Measurements from ENCODE around the gene LGMN.

The LGMN gene

DNA sequence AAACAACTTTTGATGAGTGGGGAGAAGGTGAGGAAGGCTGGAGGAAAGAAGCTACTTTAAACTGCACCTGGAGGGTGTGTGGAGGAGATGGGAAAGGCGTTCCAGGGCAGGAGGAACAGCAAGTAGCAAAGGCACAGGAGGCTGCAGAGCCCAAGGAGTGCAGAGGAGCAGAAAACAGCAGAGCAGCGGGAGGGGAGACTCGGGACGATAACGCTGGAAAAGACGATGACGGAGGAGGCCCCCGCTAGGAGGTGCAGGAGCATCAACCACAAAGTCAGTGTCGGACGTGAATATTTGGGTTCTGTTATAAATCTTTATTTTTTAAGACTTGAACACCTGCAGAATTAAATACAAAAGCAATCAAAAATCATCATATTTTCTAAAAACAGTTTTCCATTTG, 44.9 kb downstream of the LGMN start:
- TF ChIP-seq SUZ12 (IDR thresholded peaks at IDR 0.05; ENCODE audit: extremely low read depth, insufficient read depth, insufficient read length) = no peak
- TF ChIP-seq ZNF274 (IDR thresholded peaks at IDR 0.05; ENCODE audit: low read depth, low read length) = no peak
- no peak for TF ChIP-seq YY1 (IDR thresholded peaks at IDR 0.05; ENCODE audit: insufficient read depth, insufficient read length)
- Histone ChIP-seq H3K9me3 (ENCODE audit: insufficient read depth, low read length) (no peaks in the 10 kb centered on the region), H3K36me3 (ENCODE audit: insufficient read depth, insufficient read length, low read length) (peaks cover 42% of the 10 kb centered on the region), H3K4me3 (ENCODE audit: insufficient read length, low read depth) (no peak overlapping the region), H3K4me1 (ENCODE audit: insufficient read depth, insufficient read length) (no peaks in the 10 kb centered on the region), H3K27me3 (ENCODE audit: insufficient read depth, insufficient read length) (no peaks in the 10 kb centered on the region), H3K9ac (ENCODE audit: insufficient read length, low read depth) (no peak overlapping the region)
- no peak for DNase-seq (ENCODE audit: low read depth, low spot score)

DNA sequence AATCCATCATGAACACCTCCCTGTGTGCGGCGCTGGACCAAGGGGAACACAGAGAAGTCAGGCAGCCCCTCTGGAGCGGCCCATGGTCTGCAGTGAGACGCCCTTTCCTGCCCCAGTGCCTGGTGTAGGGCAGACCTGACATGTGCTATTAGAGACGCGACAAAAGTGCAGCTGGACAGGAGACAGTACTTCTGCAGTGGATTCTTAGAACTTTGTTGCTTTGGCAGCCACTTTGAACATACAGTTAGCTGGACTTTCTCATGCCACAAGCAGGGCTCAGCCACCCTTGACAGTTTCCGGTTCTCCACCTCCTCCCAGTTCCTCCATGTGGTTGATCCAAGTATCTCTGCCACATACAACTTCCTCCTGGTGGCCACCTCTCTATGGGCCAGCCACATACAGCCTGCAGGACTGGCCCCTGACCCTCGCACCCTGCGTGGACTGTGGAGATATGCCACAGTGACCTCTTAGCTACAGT, 45.9 kb downstream of the LGMN start:
- TF ChIP-seq ZNF274 (IDR thresholded peaks at IDR 0.05; ENCODE audit: low read depth, low read length) (no peak), YY1 (IDR thresholded peaks at IDR 0.05; ENCODE audit: insufficient read depth, insufficient read length) (no peak), SUZ12 (IDR thresholded peaks at IDR 0.05; ENCODE audit: extremely low read depth, insufficient read depth, insufficient read length) (no peak)
- Histone ChIP-seq H3K4me3 (ENCODE audit: insufficient read length, low read depth) (no peak overlapping the region), H3K4me1 (ENCODE audit: insufficient read depth, insufficient read length) (no peaks in the 10 kb centered on the region), H3K27me3 (ENCODE audit: insufficient read depth, insufficient read length) (no peaks in the 10 kb centered on the region), H3K36me3 (ENCODE audit: insufficient read depth, insufficient read length, low read length) (peaks cover 40% of the 10 kb centered on the region), H3K9me3 (ENCODE audit: insufficient read depth, low read length) (no peaks in the 10 kb centered on the region), H3K9ac (ENCODE audit: insufficient read length, low read depth) (no peak overlapping the region)
- DNase-seq (ENCODE audit: low read depth, low spot score) = no peak

DNA sequence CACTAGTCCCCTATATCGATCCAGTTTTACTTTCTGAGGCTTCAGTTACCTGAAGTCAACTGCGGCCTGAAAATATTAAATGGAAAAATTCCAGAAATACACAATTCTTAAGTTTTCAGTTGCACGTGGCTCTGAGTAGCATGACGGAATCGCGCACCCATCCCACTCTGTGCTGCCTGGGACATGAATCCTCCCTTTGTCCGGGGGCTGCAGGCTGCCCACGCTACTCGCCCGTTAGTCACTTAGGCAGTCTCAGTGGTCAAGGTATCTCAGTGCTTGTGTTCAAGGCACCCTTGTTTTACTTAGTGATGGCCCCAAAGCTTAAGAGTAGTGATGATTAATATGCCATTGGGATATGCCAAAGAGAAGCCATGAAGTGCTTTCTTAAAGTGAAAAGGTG, 46.6 kb downstream of the LGMN start:
- Histone ChIP-seq H3K4me3 (ENCODE audit: insufficient read length, low read depth) (no peak overlapping the region), H3K9me3 (ENCODE audit: insufficient read depth, low read length) (no peaks in the 10 kb centered on the region), H3K4me1 (ENCODE audit: insufficient read depth, insufficient read length) (no peaks in the 10 kb centered on the region), H3K36me3 (ENCODE audit: insufficient read depth, insufficient read length, low read length) (peaks cover 33% of the 10 kb centered on the region), H3K27me3 (ENCODE audit: insufficient read depth, insufficient read length) (no peaks in the 10 kb centered on the region), H3K9ac (ENCODE audit: insufficient read length, low read depth) (no peak overlapping the region)
- DNase-seq (ENCODE audit: low read depth, low spot score) = no peak
- no peak for TF ChIP-seq SUZ12 (IDR thresholded peaks at IDR 0.05; ENCODE audit: extremely low read depth, insufficient read depth, insufficient read length)
- no peak for TF ChIP-seq YY1 (IDR thresholded peaks at IDR 0.05; ENCODE audit: insufficient read depth, insufficient read length)
- no peak for TF ChIP-seq ZNF274 (IDR thresholded peaks at IDR 0.05; ENCODE audit: low read depth, low read length)

DNA sequence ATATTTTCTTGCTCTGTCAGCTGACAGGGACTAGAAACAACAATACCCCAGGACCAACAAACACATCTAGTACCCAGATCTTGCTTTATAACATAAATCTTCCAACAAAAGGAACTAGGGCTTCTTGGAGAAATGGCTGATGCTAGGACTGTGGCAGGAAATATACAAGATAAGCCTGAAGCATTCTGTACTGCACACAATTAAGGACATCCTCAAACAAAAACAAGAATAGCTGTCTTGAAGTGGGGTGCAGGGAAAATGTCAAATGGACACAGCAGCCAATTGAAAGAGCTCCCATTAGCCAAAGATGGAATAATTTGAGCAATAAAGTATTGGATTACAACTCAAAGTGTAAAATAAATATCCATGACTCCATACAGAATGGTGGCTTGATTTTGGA, 50.0 kb downstream of the LGMN start:
- DNase-seq (ENCODE audit: low read depth, low spot score) = no peak
- no peak overlapping the region for H3K4me3 ChIP-seq (ENCODE audit: insufficient read length, low read depth)
- H3K9me3 ChIP-seq (ENCODE audit: insufficient read depth, low read length) = no peaks in the 10 kb centered on the region
- no peak overlapping the region for H3K9ac ChIP-seq (ENCODE audit: insufficient read length, low read depth)
- H3K4me1 ChIP-seq (ENCODE audit: insufficient read depth, insufficient read length) = peaks cover 2% of the 10 kb centered on the region
- H3K27me3 ChIP-seq (ENCODE audit: insufficient read depth, insufficient read length) = no peaks in the 10 kb centered on the region
- H3K36me3 ChIP-seq (ENCODE audit: insufficient read depth, insufficient read length, low read length) = peaks cover 6% of the 10 kb centered on the region
- TF ChIP-seq YY1 (IDR thresholded peaks at IDR 0.05; ENCODE audit: insufficient read depth, insufficient read length) = no peak
- no peak for TF ChIP-seq SUZ12 (IDR thresholded peaks at IDR 0.05; ENCODE audit: extremely low read depth, insufficient read depth, insufficient read length)
- no peak for TF ChIP-seq ZNF274 (IDR thresholded peaks at IDR 0.05; ENCODE audit: low read depth, low read length)

DNA sequence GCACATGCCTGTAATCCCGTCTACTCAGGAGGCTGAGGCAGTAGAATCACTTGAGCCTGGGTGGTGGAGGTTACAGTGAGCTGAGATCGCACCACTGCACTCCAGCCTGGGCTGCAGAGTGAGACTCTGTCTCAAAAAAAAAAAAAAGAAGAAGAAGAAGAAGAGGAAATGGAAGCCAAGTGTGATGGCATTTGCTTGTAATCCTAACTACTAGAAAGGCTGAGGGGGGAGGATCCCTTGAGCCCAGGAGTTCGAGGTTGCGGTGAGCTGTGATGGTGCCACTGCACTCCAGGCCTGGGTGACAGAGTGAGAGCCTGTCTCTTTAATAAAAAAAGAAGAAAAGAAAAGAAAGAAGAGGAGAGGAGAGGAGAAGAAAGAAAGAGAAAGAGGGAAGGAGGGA, 52.1 kb downstream of the LGMN start:
- H3K27me3 ChIP-seq (ENCODE audit: insufficient read depth, insufficient read length) = no peaks in the 10 kb centered on the region
- H3K9me3 ChIP-seq (ENCODE audit: insufficient read depth, low read length) = no peaks in the 10 kb centered on the region
- H3K4me1 ChIP-seq (ENCODE audit: insufficient read depth, insufficient read length) = peaks cover 2% of the 10 kb centered on the region
- DNase-seq (ENCODE audit: low read depth, low spot score) = no peak
- no peak overlapping the region for H3K9ac ChIP-seq (ENCODE audit: insufficient read length, low read depth)
- TF ChIP-seq YY1 (IDR thresholded peaks at IDR 0.05; ENCODE audit: insufficient read depth, insufficient read length) = no peak
- TF ChIP-seq SUZ12 (IDR thresholded peaks at IDR 0.05; ENCODE audit: extremely low read depth, insufficient read depth, insufficient read length) = no peak
- TF ChIP-seq ZNF274 (IDR thresholded peaks at IDR 0.05; ENCODE audit: low read depth, low read length) = no peak
- H3K4me3 ChIP-seq (ENCODE audit: insufficient read length, low read depth) = no peak overlapping the region
- no peaks in the 10 kb centered on the region for H3K36me3 ChIP-seq (ENCODE audit: insufficient read depth, insufficient read length, low read length)

DNA sequence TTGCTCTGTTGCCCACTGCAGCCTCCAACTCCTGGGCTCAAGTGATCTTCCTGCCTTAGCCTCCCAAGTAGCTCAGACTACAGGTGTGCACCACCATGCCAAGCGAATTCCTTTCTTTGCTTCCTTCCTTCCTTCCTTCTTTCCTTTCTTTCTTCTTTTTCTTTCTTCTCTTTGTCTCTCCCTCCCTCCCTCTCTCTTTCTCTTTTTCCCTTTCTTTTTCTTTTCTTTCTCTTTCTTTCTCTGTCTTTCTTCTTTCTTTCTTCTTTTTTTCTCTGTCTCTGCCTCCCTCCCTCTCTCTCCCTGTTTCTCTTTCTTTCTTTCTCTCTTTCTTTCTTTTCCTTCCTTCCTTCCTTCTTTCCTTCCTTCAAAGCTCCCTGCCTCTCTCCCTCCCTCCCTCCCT, 52.9 kb downstream of the LGMN start:
- TF ChIP-seq SUZ12 (IDR thresholded peaks at IDR 0.05; ENCODE audit: extremely low read depth, insufficient read depth, insufficient read length) (no peak), ZNF274 (IDR thresholded peaks at IDR 0.05; ENCODE audit: low read depth, low read length) (no peak), YY1 (IDR thresholded peaks at IDR 0.05; ENCODE audit: insufficient read depth, insufficient read length) (no peak)
- Histone ChIP-seq H3K4me1 (ENCODE audit: insufficient read depth, insufficient read length) (peaks cover 2% of the 10 kb centered on the region), H3K9ac (ENCODE audit: insufficient read length, low read depth) (no peak overlapping the region), H3K4me3 (ENCODE audit: insufficient read length, low read depth) (no peak overlapping the region), H3K36me3 (ENCODE audit: insufficient read depth, insufficient read length, low read length) (no peaks in the 10 kb centered on the region), H3K27me3 (ENCODE audit: insufficient read depth, insufficient read length) (no peaks in the 10 kb centered on the region), H3K9me3 (ENCODE audit: insufficient read depth, low read length) (no peaks in the 10 kb centered on the region)
- no peak for DNase-seq (ENCODE audit: low read depth, low spot score)

DNA sequence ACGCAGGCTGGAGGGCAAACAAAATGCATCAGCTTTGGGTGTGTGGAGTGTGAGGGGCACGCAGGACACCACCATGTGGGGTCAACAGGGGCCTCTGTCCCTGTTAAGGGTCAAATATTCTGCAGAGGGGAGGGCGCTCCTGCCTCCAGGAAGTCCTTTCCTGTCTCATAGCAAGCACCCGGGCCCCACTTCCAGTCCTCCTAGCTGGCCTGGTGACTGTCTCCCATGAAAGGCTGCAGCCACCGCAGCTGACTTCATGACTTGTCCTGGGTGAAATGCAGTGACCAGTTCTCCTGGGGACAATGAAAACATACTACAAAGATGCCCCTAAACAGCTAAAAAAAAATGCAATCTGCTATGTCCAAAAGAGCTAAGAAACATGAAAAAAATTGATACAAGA, 53.6 kb downstream of the LGMN start:
- Histone ChIP-seq H3K36me3 (ENCODE audit: insufficient read depth, insufficient read length, low read length) (no peaks in the 10 kb centered on the region), H3K27me3 (ENCODE audit: insufficient read depth, insufficient read length) (no peaks in the 10 kb centered on the region), H3K4me1 (ENCODE audit: insufficient read depth, insufficient read length) (peaks cover 2% of the 10 kb centered on the region), H3K9ac (ENCODE audit: insufficient read length, low read depth) (no peak overlapping the region), H3K4me3 (ENCODE audit: insufficient read length, low read depth) (no peak overlapping the region), H3K9me3 (ENCODE audit: insufficient read depth, low read length) (no peaks in the 10 kb centered on the region)
- DNase-seq (ENCODE audit: low read depth, low spot score) = no peak
- no peak for TF ChIP-seq ZNF274 (IDR thresholded peaks at IDR 0.05; ENCODE audit: low read depth, low read length)
- TF ChIP-seq SUZ12 (IDR thresholded peaks at IDR 0.05; ENCODE audit: extremely low read depth, insufficient read depth, insufficient read length) = no peak
- no peak for TF ChIP-seq YY1 (IDR thresholded peaks at IDR 0.05; ENCODE audit: insufficient read depth, insufficient read length)

Data from NT2/D1 (cell line).